ENCODE results near the gene IGF2BP3. TPM values are rescaled to one million over a fixed set of nuclear protein-coding genes. Genes with fewer than 3 reads are reported as not detected.
A peak's percentile ranks its signal among the peaks of the same experiment; 100 is the strongest.
"Not testable (repeated sequence)": the region's sequence is repeated elsewhere in the genome, so short reads cannot be mapped to it uniquely, and the experiment has no call there.

The IGF2BP3 gene
- total RNA-seq, result not detected

DNA sequence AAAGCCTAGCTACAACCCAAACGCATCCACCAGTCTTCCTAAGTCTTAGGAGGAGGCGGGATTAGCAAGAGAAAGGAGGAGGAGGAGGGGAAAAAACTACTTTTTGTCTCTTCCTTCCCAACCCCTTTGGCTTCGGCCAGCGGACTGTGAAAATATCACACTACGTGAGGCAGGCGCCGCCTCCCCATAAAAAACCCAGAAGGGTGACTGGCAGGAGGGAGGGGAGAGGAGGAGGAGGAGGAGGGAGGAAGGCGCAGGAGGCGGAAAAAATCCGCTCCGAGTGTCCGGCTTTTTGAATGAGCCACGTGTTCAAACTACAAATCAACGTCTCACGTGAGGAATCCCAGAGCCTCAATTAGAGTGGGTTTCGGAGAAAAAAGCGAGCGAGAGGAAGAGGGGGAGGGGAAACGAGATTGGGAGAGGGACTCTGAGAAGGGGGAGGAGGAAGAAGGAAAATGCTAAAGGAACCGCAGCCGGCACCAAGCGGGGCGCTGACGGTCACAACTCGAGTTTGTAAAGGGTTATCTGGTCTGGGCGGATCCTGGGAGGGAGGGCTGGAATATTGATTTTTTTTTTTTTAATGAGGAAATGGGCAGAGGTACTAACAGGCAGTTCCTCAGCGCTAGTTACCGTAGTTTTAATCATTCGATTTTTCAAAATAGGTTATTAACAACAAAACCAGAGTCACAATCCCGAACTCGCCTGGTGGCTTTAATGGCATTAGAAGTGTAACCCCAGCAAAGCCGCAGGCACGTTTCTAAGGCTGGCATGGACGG, at the start of gene IGF2BP3:
TSS of gene IGF2BP3 (minus strand) at position 162 of the 776 bp plus-strand sequence. CDS start 381 bp downstream, outside the sequence.
- Histone ChIP-seq H3K36me3 (no peaks in the 10 kb centered on the region), H3K4me1 (peaks cover 8 to 34% of the 10 kb centered on the region in 2 donors), H3K27me3 (peaks cover 61% of the 10 kb centered on the region), H3K4me3 (peak within 1 kb of the TSS; percentile 31 to 57), H3K9me3 (no peaks in the 10 kb centered on the region), H3K27ac (no peak within 1 kb of the TSS)
- TF ChIP-seq, protein P1, sequence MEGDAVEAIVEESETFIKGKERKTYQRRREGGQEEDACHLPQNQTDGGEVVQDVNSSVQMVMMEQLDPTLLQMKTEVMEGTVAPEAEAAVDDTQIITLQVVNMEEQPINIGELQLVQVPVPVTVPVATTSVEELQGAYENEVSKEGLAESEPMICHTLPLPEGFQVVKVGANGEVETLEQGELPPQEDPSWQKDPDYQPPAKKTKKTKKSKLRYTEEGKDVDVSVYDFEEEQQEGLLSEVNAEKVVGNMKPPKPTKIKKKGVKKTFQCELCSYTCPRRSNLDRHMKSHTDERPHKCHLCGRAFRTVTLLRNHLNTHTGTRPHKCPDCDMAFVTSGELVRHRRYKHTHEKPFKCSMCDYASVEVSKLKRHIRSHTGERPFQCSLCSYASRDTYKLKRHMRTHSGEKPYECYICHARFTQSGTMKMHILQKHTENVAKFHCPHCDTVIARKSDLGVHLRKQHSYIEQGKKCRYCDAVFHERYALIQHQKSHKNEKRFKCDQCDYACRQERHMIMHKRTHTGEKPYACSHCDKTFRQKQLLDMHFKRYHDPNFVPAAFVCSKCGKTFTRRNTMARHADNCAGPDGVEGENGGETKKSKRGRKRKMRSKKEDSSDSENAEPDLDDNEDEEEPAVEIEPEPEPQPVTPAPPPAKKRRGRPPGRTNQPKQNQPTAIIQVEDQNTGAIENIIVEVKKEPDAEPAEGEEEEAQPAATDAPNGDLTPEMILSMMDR (IDR thresholded peaks at IDR 0.05), result no peak
- intact Hi-C loops (cut with DNase I), result loop anchor here (5.0 kb wide), 1 partner anchor 908 kb away; no protein-coding TSS in a partner anchor
- no peak for DNase-seq (ENCODE audit: low spot score in 2 of 2)

DNA sequence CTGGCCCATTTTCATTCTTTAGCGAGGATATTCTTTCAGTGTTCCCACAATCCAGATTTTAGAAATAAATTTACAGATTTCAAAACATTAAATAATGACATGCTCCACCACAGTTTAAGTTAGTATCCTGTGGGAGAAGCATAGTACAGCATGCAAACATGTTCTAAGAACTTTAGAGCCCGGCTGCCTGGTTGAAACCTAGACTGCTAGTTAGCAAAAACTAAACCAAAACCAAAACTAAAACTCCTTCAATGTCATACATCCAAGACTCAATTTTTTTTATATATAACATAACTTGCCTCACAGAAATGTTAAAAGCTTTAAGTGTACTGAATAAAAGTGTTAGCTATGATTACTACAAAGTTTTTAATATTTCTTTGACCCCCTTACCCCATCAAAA, 44.5 kb upstream of the IGF2BP3 start:
- no peak overlapping the region for H3K27ac ChIP-seq
- no peaks in the 10 kb centered on the region for H3K4me1 ChIP-seq
- no peaks in the 10 kb centered on the region for H3K27me3 ChIP-seq
- H3K36me3 ChIP-seq, result peaks cover 81 to 90% of the 10 kb centered on the region in 2 donors
- TF ChIP-seq, protein P1 (IDR thresholded peaks at IDR 0.05), result no peak
- no peaks in the 10 kb centered on the region for H3K9me3 ChIP-seq
- intact Hi-C loops (cut with DNase I), result no loop called here
- H3K4me3 ChIP-seq, result no peak overlapping the region
- DNase-seq (ENCODE audit: low spot score in 2 of 2), result no peak

DNA sequence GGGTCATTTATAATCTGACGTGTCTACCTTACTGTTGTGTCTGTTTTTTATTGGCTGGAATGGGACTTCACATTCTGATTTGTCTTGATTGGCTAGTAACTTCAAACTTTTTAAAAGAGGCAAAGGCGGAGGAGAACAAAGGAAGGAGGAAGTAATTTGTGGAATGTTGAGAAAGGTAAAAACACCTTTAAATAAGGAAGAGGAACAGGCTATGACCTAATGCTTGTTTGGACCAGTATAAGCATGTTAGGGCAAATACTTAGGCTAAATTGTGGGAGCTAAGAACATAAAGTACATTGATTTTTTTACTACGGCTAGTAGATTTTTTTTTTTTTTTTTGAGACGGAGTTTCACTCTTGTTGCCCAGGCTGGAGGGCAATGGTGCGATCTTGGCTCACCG, 43.5 kb upstream of the IGF2BP3 start:
- intact Hi-C loops (cut with DNase I); H3K9me3 ChIP-seq; H3K4me3 ChIP-seq; H3K4me1 ChIP-seq; H3K27ac ChIP-seq; H3K27me3 ChIP-seq; DNase-seq (ENCODE audit: low spot score in 2 of 2): not testable (repeated sequence)
- H3K36me3 ChIP-seq, result peaks cover 82 to 92% of the 10 kb centered on the region in 2 donors

DNA sequence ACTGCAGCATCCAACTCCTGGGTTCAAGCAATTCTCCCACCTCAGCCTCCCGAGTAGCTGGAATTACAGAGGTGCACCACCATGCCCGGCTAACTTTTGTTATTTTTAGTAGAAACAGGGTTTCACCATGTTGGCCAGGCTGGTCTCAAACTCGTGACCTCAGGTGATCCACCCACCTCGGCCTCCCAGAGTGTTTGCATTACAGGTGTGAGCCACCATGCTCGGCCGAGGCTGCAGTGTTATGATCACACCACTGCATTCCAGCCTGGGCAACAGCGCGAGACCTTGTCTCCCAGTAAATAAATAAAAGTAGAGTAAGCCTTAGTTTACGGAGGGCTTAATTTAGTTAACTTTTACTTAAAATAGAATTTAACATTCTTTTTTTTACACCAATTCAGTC, 23.7 kb upstream of the IGF2BP3 start:
- Histone ChIP-seq H3K27me3 (no peaks in the 10 kb centered on the region), H3K27ac (no peak overlapping the region), H3K36me3 (no peaks in the 10 kb centered on the region), H3K9me3 (no peaks in the 10 kb centered on the region), H3K4me3 (no peak overlapping the region), H3K4me1 (no peaks in the 10 kb centered on the region)
- peak in 1 of 2 donors; percentile 56 for DNase-seq (ENCODE audit: low spot score in 2 of 2)
- TF ChIP-seq, protein P1 (IDR thresholded peaks at IDR 0.05), result no peak
- intact Hi-C loops (cut with DNase I), result no loop called here

DNA sequence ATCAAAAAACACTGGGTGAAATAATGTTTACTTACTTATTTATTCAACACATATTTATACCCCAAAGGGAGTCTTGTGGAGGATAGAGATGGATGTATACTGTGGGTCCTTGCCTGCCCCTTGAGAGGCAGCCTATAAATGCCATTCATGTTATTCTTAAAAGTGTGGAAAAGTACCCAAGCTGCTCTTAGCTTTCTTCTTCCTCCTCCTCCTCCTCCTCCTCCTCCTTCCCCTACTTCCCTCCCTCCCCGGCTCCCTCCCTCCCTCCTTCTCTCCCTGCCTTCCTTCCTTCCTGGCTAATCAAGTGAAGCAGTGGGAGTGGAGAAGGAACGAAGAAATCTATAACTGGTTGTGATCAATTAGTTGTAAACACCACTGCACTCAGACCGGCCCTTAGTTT, 21.2 kb upstream of the IGF2BP3 start:
- Histone ChIP-seq H3K9me3 (no peaks in the 10 kb centered on the region), H3K27ac (no peak overlapping the region), H3K4me1 (no peaks in the 10 kb centered on the region), H3K36me3 (no peaks in the 10 kb centered on the region), H3K4me3 (no peak overlapping the region), H3K27me3 (no peaks in the 10 kb centered on the region)
- no peak for DNase-seq (ENCODE audit: low spot score in 2 of 2)
- TF ChIP-seq, protein P1 (IDR thresholded peaks at IDR 0.05), result no peak
- intact Hi-C loops (cut with DNase I), result no loop called here

DNA sequence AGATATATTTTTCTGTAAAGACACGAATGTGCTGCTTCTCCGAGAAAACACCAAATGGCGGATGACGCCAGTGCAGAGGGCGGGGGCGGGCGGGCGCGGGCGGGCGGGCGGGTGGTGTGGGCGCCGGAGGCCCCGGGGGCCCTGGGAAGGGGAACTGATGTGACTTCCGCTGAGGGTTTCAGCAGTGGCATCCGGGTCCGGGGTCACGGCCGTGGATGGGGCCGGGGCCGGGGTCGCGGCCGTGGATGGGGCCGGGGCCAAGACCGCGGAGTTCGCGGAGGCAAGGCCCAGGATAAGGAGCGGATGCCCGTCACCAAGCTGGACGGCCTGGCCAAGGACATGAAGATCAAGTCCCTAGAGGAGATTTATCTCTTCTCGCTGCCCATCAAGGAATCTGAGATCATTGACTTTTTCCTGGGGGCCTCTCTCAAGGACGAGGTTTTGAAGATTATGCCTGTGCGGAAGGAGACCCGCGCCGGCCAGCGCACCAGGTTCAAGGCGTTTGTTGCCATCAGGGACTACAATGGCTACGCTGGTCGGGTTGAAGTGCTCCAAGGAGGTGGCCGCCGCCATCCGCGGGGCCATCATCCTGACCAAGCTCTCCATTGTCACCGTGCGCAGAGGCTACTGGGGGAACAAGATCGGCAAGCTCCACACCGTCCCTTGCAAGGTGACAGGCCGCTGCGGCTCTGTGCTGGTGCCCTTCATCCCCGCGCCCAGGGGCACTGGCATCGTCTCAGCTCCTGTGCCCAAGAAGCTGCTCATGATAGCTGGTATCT, 20.3 kb upstream of the IGF2BP3 start:
- peak overlapping the region; percentile 39 to 65 for H3K27ac ChIP-seq
- TF ChIP-seq, protein P1 (IDR thresholded peaks at IDR 0.05), result no peak
- peak in 1 of 2 donors; percentile 63 for DNase-seq (ENCODE audit: low spot score in 2 of 2)
- intact Hi-C loops (cut with DNase I), result no loop called here
- H3K36me3 ChIP-seq, result no peaks in the 10 kb centered on the region
- peak overlapping the region; percentile 43 to 70 for H3K4me3 ChIP-seq
- no peaks in the 10 kb centered on the region for H3K4me1 ChIP-seq
- no peaks in the 10 kb centered on the region for H3K9me3 ChIP-seq
- no peaks in the 10 kb centered on the region for H3K27me3 ChIP-seq

DNA sequence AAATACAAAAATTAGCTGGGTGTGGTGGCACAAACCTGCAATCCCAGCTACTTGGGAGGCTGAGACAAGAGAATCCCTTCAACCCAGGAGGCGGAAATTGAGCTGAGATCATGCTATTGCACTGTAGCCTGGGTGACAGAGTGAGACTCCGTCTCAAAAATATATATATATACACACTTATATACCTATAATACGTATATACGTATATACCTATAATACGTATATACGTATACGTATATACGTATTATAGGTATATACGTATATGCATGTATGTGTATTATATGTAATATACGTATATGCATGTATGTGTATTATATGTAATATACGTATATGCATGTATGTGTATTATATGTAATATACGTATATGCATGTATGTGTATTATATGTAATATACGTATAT, 18.4 kb upstream of the IGF2BP3 start:
- DNase-seq (ENCODE audit: low spot score in 2 of 2); H3K4me1 ChIP-seq; H3K27ac ChIP-seq; intact Hi-C loops (cut with DNase I); H3K9me3 ChIP-seq; H3K27me3 ChIP-seq; H3K36me3 ChIP-seq; H3K4me3 ChIP-seq: not testable (repeated sequence)

Data from ascending aorta (tissue), 2 donors.